HepG2 (cell line): ENCODE measurements around the gene DPEP1. TPM values are rescaled to one million over a fixed set of nuclear protein-coding genes. Genes with fewer than 3 reads are reported as not detected.

Experiments
- ATM ChIP-seq: fragments of 450-650 bp; IDR thresholded peaks from 2 replicates; pipeline ENCODE4 v1.7.1; 2017; ENCODE audit warnings: mild to moderate bottlenecking, borderline replicate concordance
- DRAP1 ChIP-seq: IDR thresholded peaks from 2 replicates; pipeline ENCODE4 v1.6.1; 2016; ENCODE audit warnings: missing genetic modification reagents, missing compliant biosample characterization
- FLYWCH1 ChIP-seq: sonication (generic); formaldehyde crosslinking; IDR thresholded peaks from 2 replicates; pipeline ENCODE4 v1.8.1; 2023; ENCODE audit warnings: mild to moderate bottlenecking, missing genetic modification reagents
- HCFC1 ChIP-seq: fragments of 150-350 bp; IDR thresholded peaks from 2 replicates; pipeline ENCODE4 v1.6.1; 2014; ENCODE audit warnings: low read depth, low read length
- HOXD1 ChIP-seq: sonication (generic); formaldehyde crosslinking; IDR thresholded peaks from 2 replicates; pipeline ENCODE4 v1.5.0; 2020; ENCODE audit warnings: missing genetic modification reagents
- IRF2 ChIP-seq: IDR thresholded peaks from 2 replicates; pipeline ENCODE4 v1.6.1; 2018; ENCODE audit warnings: missing genetic modification reagents, missing compliant biosample characterization
- KDM3A ChIP-seq: IDR thresholded peaks from 2 replicates; pipeline ENCODE4 v1.6.1; 2018; ENCODE audit warnings: low read depth, missing compliant biosample characterization
- MYPOP ChIP-seq: sonication (generic); formaldehyde crosslinking; IDR thresholded peaks from 2 replicates; pipeline ENCODE4 v1.8.1; 2023; ENCODE audit warnings: mild to moderate bottlenecking, moderate library complexity, missing genetic modification reagents
- NCOA5 ChIP-seq: sonication (generic); formaldehyde crosslinking; IDR thresholded peaks from 2 replicates; pipeline ENCODE4 v1.4.0; 2020; ENCODE audit warnings: missing genetic modification reagents
- NFATC3 ChIP-seq: sonication (generic); formaldehyde crosslinking; IDR thresholded peaks from 2 replicates; pipeline ENCODE4 v1.5.1; 2020; ENCODE audit warnings: mild to moderate bottlenecking, missing genetic modification reagents
- PAWR ChIP-seq: sonication (generic); formaldehyde crosslinking; IDR thresholded peaks from 2 replicates; pipeline ENCODE4 v1.4.0; 2020; ENCODE audit warnings: missing genetic modification reagents, mild to moderate bottlenecking, borderline replicate concordance
- RARA ChIP-seq: IDR thresholded peaks from 2 replicates; pipeline ENCODE4 v1.6.1; 2016; ENCODE audit warnings: missing genetic modification reagents, missing compliant biosample characterization
- RBM22 ChIP-seq: fragments of 200-400 bp; formaldehyde crosslinking; optimal IDR thresholded peaks from 2 replicates; pipeline ENCODE3; 2017; ENCODE audit warnings: mild to moderate bottlenecking, low read length, moderate library complexity
- SETDB1 ChIP-seq: sonication (generic); formaldehyde crosslinking; IDR thresholded peaks from 2 replicates; pipeline ENCODE4 v1.5.1; 2020; ENCODE audit warnings: missing genetic modification reagents, mild to moderate bottlenecking, borderline replicate concordance
- SIX1 ChIP-seq: sonication (generic); formaldehyde crosslinking; IDR thresholded peaks from 2 replicates; pipeline ENCODE4 v1.4.0; 2020; ENCODE audit warnings: missing genetic modification reagents, borderline replicate concordance
- TARDBP ChIP-seq: sonication (generic); formaldehyde crosslinking; IDR thresholded peaks from 2 replicates; pipeline ENCODE4 v1.8.0; 2022; ENCODE audit warnings: mild to moderate bottlenecking, missing genetic modification reagents
- TBX2 ChIP-seq: sonication (generic); formaldehyde crosslinking; IDR thresholded peaks from 2 replicates; pipeline ENCODE4 v1.5.0; 2020; ENCODE audit warnings: missing genetic modification reagents, mild to moderate bottlenecking, borderline replicate concordance
- TOPORS ChIP-seq: sonication (generic); formaldehyde crosslinking; IDR thresholded peaks from 2 replicates; pipeline ENCODE4 v1.8.0; 2023; ENCODE audit warnings: mild to moderate bottlenecking, missing genetic modification reagents
- ZFP36L1 ChIP-seq: sonication (generic); formaldehyde crosslinking; IDR thresholded peaks from 2 replicates; pipeline ENCODE4 v1.8.0; 2022; ENCODE audit warnings: mild to moderate bottlenecking, missing genetic modification reagents, moderate library complexity
- ZNF17 ChIP-seq: sonication (generic); formaldehyde crosslinking; IDR thresholded peaks from 2 replicates; pipeline ENCODE4 v1.5.0; 2020; ENCODE audit warnings: mild to moderate bottlenecking, missing genetic modification reagents
- ZNF317 ChIP-seq: sonication (generic); formaldehyde crosslinking; IDR thresholded peaks from 2 replicates; pipeline ENCODE4 v1.5.0; 2020; ENCODE audit warnings: mild to moderate bottlenecking, missing genetic modification reagents
- ZNF652 ChIP-seq: IDR thresholded peaks from 2 replicates; pipeline ENCODE4 v1.6.1; 2016; ENCODE audit warnings: low read depth, borderline replicate concordance
- ZNF766 ChIP-seq: sonication (generic); formaldehyde crosslinking; IDR thresholded peaks from 2 replicates; pipeline ENCODE4 v1.5.0; 2020; ENCODE audit warnings: missing genetic modification reagents, borderline replicate concordance
- polyA plus RNA-seq, 8 experiments: library from polyadenylated mRNA; depleted of rRNA in 3 of 8; stranded (reverse) in 7 of 8; unstranded in 1 of 8; fragments of >200 nt; fragmentation: Illumina TruSeq in 4 of 8; extraction: Trizol in 4 of 8; gene quantifications; 2 replicates each; pipeline versions ENCODE4 v1.2.1 to v1.2.3, GENCODE V29; 2011 to 2016; ENCODE audit warnings: low read depth in 4 of 8, missing spikeins in 1 of 8, mixed read lengths in 1 of 8; ENCODE audit not compliant: insufficient read depth in 1 of 8
- total RNA-seq, 5 experiments: library from RNA; depleted of rRNA; stranded (reverse); fragments of >200 nt; fragmentation: Illumina TruSeq; extraction: Trizol; gene quantifications; 2 replicates each; pipeline ENCODE4 v1.2.3, GENCODE V29; 2016; ENCODE audit warnings: low read depth in 1 of 5
- TF ChIP-seq, protein P1 (sequence below): fragments of 450-650 bp; IDR thresholded peaks from 2 replicates; pipeline ENCODE4 v1.6.1; 2016
- TF ChIP-seq, protein P2 (sequence below): sonication (generic); formaldehyde crosslinking; IDR thresholded peaks from 2 replicates; pipeline ENCODE4 v1.4.0; 2020; ENCODE audit warnings: missing genetic modification reagents, mild to moderate bottlenecking, borderline replicate concordance
- TF ChIP-seq, protein P3 (sequence below): IDR thresholded peaks from 2 replicates; pipeline ENCODE4 v1.6.1; 2016; ENCODE audit warnings: control low read depth

The DPEP1 gene
- total and polyA plus RNA-seq, 2 of the 13 experiments (the other 11 are each of a cell fraction or from before 2014, with no cell fraction given) = 37.6 to 52.2 TPM

- TF ChIP-seq TBX2 (CRISPR knock-in tag) (peak; percentile 52; the same call in 1 of the 2 replicates), ZNF652 (CRISPR knock-in tag) (no peak), IRF2 (CRISPR knock-in tag) (peak; percentile 80), FLYWCH1 (no peak), RBM22 (no peak), ATM (no peak), ZNF766 (CRISPR knock-in tag) (peak; percentile 28), HCFC1 (peak; percentile 58; the same call in 1 of the 2 replicates), ZNF17 (CRISPR knock-in tag) (no peak), NCOA5 (CRISPR knock-in tag) (no peak), SIX1 (CRISPR knock-in tag) (no peak), TOPORS (CRISPR knock-in tag) (peak; percentile 72), ZNF317 (0 out of 2 replicates have a peak, but pooled peaks have one; percentile 48), DRAP1 (CRISPR knock-in tag) (no peak; the same call in none of the 2 replicates), RARA (0 out of 2 replicates have a peak, but pooled peaks have one; percentile 14), TARDBP (CRISPR knock-in tag) (peak; percentile 65; the same call in 1 of the 2 replicates), PAWR (CRISPR knock-in tag) (no peak), ZFP36L1 (peak; percentile 55; the same call in 1 of the 2 replicates), NFATC3 (CRISPR knock-in tag) (peak; percentile 40; the same call in 1 of the 2 replicates), HOXD1 (CRISPR knock-in tag) (peak; percentile 84; the same call in 1 of the 2 replicates), SETDB1 (CRISPR knock-in tag) (no peak), KDM3A (CRISPR knock-in tag) (peak; percentile 76; the same call in 1 of the 2 replicates), MYPOP (peak; percentile 90)
- TF ChIP-seq, protein P1, sequence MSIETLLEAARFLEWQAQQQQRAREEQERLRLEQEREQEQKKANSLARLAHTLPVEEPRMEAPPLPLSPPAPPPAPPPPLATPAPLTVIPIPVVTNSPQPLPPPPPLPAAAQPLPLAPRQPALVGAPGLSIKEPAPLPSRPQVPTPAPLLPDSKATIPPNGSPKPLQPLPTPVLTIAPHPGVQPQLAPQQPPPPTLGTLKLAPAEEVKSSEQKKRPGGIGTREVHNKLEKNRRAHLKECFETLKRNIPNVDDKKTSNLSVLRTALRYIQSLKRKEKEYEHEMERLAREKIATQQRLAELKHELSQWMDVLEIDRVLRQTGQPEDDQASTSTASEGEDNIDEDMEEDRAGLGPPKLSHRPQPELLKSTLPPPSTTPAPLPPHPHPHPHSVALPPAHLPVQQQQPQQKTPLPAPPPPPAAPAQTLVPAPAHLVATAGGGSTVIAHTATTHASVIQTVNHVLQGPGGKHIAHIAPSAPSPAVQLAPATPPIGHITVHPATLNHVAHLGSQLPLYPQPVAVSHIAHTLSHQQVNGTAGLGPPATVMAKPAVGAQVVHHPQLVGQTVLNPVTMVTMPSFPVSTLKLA = no peak; the same call in 1 of the 2 replicates
- TF ChIP-seq, protein P2, sequence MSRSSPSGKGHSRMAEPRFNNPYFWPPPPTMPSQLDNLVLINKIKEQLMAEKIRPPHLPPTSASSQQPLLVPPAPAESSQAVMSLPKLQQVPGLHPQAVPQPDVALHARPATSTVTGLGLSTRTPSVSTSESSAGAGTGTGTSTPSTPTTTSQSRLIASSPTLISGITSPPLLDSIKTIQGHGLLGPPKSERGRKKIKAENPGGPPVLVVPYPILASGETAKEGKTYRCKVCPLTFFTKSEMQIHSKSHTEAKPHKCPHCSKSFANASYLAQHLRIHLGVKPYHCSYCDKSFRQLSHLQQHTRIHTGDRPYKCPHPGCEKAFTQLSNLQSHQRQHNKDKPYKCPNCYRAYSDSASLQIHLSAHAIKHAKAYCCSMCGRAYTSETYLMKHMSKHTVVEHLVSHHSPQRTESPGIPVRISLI = 0 out of 2 replicates have a peak, but pooled peaks have one; percentile 41
- TF ChIP-seq, protein P3, sequence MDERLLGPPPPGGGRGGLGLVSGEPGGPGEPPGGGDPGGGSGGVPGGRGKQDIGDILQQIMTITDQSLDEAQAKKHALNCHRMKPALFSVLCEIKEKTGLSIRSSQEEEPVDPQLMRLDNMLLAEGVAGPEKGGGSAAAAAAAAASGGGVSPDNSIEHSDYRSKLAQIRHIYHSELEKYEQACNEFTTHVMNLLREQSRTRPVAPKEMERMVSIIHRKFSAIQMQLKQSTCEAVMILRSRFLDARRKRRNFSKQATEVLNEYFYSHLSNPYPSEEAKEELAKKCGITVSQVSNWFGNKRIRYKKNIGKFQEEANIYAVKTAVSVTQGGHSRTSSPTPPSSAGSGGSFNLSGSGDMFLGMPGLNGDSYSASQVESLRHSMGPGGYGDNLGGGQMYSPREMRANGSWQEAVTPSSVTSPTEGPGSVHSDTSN (CRISPR knock-in tag) = no peak
Measured at GRCh38 chr16:89657442-89658220, 44.2 kb downstream of the DPEP1 start, which contains the start of the genes CHMP1A and SPATA33 (continued).
